SH-SY5Y (cell line): ENCODE results near the gene ROBO1.

Experiments used
- GATA2 ChIP-seq: IDR thresholded peaks from 2 replicates; pipeline ENCODE4 v1.6.1; 2011; ENCODE audit warnings: mild to moderate bottlenecking, low read depth, low read length
- GATA3 ChIP-seq: IDR thresholded peaks from 2 replicates; pipeline ENCODE4 v1.6.1; 2011; ENCODE audit warnings: low read depth, mild to moderate bottlenecking, low read length, moderate library complexity

- TF ChIP-seq GATA3 (no peak), GATA2 (no peak)
These were observed 1055.5 kb downstream of the ROBO1 start for GRCh38 chr3:78712270-78712669.
